DMS153 (cell line): Measurements from ENCODE around the gene JAZF1.

Experiments
- DNase-seq: peaks from one replicate; lab custom pipeline; 2025; lab: John Stamatoyannopoulos, UW

Gene JAZF1

DNA sequence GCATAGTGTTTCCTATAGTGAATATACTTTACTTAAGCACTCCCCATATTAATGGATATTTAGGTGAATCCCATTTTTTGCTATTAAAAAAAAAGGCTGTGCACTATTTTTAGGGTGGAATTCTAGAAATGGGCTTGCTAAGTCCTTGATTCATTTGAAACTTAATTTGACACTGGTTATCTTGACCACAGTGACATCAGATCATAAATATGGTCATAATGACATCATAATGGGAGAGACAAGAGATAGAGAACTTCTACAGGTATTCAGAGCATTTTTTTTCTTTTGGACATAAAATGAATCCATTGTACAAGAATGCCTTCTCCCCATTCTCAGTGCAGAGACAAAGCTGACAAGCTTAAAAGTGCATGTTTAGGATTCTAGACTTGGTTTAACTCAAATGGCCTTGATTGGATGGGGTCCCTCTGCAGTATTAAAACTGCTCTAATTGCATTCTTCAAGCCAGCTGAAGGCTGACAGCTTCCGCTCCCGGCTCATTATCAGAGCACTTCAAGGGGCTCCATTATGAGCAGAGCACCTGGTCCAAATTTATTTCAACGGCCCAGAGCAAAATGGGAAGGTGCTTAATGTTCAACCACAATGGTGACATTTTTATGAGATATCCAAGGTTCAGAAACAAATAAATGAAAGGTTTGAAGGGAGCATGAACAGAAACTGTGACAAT is 104.8 kb downstream of the JAZF1 start:
- peak; percentile 89 for DNase-seq

DNA sequence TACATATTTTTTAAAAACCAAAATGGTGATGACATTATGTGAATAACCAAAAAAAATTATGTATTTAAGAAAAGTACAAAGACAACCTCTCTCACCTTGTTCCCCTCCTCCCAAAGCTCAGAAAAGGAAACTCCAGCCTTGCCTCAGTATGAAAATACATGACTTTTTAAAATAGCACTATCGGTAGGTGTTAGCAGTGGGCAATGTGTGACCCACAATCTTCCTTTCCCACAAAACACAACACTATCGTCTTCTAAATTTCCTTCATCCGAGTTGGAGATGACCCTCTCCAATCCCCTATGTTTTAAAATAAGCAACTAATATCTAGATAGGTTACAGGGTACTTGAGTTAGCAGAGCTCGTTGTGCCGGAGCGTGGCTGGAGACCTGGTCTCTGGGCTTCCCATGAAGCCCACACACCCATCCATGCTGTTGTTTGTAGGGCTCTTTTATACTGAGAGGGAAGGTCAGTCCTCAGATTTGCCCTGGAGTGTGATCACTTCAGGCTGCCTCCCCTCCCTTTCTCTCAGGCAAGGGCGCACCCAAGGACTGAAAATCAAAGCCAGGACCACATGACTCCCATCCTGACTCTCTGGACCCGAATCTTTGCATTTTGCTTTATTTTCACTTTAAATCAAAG is 107.6 kb downstream of the JAZF1 start:
- DNase-seq: no peak

DNA sequence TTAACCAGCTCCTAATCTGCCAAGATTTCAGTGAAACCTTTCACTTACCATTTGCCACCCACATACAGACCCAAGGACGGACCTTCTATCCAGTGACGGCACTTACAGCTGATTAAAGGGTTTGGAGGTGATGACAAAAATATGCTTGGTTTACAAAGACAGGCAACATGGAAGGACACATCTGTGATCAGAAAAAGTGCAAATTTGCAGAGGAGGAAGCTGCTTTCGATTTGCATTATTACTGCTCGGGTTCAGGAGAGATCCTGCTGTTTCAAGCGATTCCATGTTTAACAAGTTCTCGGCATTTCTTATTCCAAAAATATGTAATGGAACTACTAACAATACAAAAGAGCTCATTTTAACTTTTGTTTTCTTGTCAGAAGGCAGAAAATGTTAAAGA is 109.0 kb downstream of the JAZF1 start:
- DNase-seq: no peak

DNA sequence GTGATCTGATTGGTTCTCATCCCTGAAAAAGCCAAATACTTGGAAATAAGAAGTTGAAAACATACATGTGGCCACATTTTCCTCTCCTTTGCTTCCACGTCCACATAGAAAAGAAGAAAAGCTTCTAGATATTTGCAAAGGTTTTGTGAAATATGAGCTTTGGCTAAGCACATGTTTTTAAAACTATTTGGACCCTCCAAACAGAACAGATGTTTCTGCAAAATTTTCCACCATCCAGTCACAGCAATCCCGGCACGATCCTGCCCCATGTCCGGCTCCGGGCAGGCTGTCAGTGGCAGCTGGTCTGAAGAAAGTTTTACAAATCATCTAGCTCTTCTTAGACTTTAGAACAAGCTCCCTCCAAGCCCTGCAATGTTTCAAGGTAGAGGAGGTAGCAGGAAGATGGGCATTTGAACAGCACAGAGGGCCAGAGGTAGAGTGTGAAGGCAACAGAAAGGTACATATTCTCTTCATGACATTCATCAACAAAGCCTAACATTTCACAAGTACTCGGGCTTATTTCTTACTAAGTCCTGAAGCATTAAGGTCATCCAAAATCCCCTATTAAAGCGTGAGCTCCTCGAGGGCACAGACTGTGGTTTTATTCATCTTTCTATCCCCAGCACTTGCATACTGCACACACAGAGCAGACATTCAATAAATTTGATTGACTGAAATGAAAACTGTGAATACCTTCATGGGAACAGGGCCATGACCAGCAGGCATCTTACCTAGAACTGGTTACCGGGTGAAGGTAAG is 110.1 kb downstream of the JAZF1 start:
- no peak for DNase-seq

DNA sequence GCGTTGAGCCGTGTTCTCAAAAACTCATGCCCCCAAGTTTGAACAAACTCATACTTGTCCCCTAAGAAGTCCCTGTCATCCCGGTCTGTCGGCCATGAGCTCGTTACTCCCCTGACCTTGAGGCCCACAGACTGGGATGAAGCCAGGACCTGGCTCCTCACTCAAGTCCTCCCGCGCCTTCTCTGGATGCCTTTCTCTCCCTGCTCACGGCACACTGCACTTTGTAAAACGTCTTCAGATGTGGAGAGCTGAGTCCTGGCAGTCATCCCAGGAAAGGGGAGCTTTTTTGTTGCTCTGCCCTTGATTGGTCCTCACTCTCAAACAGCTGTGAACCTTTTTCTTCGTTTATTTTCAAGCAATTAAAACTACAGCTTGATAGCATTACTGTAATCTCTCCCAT is 110.8 kb downstream of the JAZF1 start:
- no peak for DNase-seq

DNA sequence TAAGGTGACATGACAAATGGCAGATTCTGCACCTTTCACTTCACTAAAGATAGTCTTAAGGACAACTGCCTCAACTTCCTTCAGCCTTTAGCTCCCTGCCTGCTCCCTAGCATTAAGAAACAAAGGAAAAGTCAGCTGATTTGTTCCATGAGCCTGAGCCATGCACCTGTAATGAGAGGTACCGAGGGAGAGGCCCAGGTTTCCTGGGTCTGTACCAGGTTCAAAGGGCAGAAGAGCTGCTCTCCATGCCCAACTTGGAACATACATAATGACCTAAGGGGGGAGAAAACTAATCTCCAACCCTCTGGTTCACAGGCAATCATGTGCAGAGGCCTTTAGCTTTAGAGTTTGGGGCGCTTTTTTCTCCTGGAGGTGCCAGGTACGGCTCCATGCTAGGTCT is 111.2 kb downstream of the JAZF1 start:
- DNase-seq: no peak

DNA sequence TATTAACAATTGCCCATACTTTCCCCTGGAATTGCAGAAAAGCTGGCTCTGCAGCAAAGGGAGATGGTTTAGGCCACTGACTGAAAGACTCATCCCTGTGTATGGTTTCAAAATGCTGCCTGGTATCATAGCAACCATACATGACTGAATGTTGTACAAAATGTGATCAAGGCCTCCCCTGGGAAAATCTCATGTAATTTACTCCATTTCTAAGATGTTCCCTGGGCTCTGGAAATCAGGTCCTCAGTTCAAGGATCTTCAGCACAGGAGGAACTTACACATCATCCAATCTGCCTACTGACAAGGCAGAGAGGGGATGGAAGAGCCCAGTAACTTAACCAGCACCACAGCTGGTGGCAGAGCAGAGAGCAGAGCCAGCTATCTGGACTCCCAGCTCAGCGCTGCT is 111.8 kb downstream of the JAZF1 start:
- DNase-seq: peak; percentile 56

DNA sequence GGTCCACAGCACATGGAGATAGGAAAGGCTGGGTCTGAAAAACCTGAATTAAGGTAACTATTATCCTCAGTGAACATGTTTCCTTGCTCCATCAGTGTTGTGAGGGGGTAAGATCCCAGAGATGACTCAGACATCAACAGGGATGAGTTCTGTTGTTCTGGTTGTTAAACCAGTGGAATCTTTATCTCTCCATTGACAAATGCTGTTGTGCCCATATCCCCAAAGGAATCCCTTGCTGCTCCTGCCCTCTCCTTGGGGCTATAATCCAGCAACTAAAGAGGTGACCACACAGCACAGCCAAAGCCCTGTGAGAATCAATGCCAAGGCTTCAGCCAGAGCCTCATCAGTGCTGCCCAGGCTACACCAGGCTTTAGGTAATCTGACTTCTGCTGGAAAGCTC is 113.4 kb downstream of the JAZF1 start:
- no peak for DNase-seq

DNA sequence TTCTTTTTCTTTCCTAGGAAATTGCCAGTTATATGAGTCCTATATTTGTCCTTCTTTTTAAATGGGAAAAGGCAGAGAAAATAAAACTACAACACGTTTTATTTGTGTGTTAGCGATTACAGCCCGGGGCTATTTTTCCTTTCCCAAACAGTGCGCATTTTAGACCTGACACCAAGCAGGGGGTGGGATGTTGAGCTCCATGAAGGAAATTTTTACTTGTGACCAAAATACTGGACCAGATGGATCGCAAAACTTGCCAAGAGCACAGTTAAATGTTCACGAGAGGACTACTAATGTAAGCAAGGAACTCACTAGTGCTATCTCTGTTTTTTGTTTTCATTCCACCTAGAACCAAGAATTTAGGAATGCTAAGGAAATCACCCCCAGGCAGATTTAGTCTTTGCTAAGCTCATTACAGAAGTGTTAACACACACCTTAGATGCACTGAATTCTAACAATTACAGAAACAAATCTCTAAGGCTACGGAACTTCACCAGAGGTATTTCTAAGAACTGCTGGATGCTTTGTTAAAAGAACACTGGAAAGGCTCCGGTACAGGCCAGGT is 114.8 kb downstream of the JAZF1 start:
- DNase-seq: no peak

DNA sequence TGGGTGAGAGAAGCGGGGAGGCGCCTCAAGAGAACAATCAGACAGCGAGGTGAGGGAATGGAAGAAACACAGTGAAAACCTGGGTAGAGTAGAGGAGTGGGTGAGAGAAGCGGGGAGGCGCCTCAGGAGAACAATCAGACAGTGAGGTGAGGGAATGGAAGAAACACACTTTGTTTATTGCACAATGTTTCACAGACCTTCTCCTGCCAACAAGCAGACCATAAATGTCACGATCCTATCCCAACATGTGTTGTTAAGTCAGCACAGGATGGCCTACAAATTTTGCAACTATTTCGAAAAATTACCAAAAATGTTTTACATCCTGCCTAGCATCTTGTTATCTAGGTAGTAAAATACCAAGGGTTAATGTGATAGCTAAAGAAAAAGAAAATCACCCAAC is 115.3 kb downstream of the JAZF1 start:
- DNase-seq: no peak

DNA sequence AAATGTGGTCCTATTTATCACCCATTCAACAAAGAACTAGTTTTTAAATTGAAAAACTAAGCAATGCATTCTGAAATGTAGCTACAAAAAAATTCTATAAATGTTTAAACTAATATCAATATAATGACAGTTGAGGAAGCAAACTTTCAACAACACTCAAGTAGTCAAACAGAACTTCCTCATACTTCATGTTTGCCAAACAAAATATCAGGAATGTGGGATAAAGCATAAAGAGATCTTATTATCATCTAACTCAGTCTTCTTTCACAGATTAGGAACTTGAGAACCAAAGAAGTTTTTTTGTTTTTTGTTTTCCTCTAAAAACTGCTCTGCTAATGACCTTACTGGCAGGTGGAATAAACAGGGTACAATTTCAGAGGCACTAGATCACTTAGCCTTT is 116.2 kb downstream of the JAZF1 start:
- no peak for DNase-seq

DNA sequence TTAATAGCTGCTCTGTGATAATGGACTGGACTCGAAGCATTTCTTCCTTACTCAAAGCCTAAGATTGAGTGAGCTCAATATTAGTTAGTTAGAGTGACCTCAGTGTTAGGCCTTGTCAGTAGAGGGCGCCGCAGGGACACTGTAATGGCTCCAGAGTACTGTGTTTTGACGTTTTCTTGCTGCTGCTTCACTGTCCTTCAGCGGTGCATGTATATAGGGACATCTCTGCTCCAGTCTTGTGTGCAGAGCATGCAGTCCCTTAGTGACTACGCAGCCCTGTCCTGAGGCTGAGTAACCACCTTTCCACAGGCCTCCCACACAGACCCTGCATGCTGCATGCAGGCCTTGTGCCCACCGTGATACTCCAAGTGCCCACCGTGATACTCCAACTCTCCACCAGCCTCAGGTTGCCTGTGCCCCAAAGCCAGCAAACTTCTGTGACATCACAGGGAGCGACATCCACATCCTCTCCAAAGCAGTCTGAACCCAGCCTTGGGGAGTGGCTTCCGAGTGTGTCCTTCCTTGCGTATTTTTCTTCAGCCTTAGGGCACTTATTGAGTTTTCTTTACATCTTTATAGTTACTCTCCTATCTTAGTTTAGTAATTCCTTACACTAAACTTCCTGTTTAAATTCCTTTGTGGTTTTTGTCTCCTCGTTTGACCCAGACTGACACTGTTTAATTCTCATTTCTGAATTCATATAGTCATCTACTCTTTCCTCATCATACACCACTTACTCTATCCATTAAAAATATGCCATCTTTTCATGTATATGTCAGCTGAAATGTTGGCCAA is 118.2 kb downstream of the JAZF1 start:
- DNase-seq: peak; percentile 81

DNA sequence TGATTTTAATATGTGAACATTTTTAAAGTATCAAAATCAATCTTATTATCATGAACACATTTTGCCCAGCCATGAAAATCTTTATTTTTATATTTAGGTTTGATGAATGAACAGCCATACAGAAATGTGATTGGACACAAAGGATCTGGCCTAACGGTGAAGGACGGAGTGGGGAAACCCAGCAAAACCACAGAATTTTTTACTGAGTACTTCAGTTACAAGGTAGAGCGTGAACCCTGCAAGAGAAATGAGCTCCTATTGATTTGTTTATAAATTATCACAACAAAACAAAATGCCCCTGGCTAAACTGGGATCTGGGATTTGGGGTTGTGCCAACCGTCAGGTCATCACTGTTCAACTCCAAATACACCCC is 118.8 kb downstream of the JAZF1 start:
- no peak for DNase-seq

DNA sequence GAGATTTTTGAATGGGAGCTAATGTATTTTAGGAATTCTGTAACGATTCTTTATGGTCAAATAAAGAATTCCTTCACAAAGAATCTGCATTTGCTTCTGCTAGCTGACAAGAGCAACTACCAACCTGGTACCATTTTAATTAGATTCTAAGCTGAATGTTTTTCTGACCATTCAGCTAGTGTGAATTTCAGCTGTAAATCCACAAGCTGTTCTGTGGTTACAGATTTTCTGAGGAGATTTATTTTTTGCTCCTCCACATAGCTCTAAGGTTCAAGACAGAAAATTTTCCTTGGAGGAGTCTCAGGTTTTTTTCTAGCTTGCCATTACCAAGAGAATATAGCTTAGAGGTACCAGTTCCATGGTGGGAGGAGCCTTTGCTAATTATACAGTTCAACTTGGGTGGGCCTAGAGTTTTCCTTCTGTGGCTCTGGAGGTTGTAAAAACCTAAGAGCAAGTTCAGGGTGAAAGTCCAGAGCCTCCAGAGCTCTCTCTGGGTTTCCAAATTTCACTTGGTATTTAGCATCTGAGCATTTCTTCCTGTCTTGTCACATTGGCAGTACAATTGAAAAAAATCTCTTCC is 120.1 kb downstream of the JAZF1 start:
- no peak for DNase-seq

DNA sequence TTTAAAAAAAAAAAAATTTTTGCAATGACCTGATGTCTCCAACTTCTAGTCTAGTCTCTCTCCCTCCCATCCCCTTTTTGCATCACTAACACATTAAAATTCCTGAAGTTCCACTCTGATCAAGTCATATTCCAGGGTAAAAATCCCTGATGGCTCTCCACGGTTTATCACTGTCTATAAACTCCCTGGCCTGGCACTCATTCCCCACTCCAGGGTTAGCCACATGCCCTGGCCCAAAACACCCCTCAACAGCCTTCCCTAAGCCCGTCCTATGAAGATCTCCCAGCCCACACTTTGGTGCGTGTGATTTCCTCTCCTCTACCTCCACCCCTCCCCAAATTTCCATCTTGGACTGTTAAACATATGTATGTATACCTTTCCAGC is 125.4 kb downstream of the JAZF1 start:
- DNase-seq: no peak

DNA sequence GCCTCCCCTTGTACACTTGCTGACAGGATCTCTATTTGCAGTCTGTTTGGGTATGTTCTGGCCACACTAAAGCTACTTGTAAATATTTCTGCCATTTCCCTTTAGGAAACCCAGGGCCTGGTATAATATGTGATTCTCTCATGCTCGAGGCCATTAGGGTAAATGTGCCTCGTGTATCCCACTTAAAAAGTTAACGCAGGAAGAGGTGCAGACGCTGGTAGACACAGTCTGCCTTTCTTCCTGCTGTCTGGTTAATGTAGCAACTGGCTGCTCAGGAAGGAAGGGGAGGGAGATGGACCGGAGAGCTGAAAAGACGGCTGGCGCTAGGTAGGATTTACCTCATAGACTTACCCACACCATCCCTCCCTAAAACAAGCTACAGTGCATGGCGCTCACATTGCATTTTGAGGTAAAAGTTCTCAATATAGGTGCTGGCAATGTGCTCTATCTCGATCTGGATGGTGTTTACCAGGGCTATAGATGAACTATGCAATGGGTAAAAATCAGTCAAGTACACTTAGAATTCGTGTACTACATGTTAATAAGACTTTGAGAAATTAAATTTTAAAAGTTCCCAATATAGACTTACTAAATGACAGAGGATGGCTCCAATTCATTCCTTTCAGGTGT is 125.9 kb downstream of the JAZF1 start:
- no peak for DNase-seq

DNA sequence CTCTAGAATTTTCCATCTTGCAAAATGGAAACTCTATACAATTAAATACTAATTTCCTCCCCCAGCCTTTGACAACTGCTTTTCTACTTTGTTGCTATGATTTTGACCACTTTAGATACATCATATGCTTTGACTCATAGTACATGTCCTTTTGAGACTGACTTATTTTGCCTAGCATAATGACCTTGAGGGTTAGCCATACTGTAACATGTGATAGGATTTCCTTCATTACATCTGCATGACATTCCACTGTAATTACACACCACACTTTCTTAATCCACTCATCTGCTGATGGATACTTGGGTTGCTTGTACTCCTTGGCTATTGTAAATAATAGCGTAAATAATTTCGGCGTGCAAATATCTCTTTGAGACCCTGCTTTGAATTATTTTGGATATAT is 127.7 kb downstream of the JAZF1 start:
- DNase-seq: no peak

DNA sequence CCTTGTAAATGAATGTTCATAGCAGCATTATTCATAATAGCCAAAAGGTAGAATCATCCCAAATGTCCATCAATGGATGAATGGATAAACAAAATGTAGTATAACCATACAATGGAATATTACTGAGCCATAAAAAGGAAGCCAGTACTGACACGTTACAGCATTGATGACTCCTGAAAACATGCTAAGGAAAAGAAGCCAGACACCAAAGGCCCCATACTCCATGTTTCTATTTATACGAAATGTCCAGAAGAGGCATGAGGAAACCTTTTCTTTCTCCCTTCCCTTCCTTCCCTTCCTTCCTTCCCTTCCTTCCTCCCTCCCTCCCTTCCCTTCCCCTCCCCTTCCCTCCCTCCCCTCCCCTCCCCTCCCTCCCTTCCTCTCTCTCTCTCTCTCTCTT is 131.9 kb downstream of the JAZF1 start:
- no peak for DNase-seq

DNA sequence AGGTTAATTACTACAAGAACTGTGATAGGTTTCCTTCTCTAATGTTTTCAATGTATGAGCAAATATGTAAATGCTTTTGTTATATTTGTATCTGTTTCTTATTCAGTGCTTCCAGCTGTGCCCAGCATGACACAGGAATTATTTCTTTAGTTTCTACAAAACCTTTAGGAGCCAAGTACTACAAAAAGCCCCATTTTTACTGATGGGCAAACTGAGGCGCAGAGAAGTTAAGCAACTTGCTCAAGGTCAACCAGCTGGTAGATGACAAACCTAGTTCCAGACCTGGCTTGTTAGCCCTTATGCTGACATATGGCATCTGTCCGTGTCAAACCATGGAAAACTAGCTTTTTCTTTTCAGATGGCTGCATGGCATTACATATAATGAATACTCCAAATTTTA is 134.6 kb downstream of the JAZF1 start:
- no peak for DNase-seq

DNA sequence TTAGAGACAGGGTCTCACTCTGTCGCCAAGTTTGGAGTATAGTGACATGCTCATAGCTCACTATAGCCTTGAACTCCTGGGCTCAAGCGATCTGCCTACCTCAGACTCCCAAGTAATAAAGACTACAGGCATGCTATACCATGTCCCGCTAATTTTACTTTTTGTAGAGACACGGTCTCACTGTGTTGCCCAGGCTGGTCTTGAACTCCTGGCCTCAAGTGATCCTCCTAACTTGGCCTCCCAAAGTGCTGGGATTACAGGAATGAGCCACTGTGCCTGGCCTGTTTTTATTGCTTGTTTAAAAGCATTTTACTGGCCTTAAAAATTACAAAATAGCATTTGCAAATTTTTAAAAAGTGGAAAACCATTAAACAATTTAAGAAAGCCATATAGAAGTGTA is 135.0 kb downstream of the JAZF1 start:
- no peak for DNase-seq

DNA sequence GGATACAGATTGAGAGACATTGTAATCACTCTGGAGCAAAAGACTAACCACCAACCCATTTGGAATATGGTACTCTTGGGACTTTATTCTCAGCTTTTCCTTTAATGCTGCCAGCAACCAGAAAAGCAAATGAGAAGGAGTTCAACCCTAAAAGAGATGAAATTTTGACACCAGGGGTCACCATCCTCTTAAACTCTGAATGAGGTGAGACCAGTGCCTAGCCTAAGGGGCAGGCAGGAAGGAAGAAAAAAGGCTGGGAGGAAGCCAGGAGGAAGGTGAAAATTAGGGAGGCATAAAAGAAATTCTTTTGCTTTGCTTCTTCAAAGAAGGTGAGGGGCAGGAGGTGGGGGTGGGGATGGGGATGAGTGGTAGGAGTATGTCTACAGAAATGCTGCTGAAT is 135.8 kb downstream of the JAZF1 start:
- no peak for DNase-seq

DNA sequence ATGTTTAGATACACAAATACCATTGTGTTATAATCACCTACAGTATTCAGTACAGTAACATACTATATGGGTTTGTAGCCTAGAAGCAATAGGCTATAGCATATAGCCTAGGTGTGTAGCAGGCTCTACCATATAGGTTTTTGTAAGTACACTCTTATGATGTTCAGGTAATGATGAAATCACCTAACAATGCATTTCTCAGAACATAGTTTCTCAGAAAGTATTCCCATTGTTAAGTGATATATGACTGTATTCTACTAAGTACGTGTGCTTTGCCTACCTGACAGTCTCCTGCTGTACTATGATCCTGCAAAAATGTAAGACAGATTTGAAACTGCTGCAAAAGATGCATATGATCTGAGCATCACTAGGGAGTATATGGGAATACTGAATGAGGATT is 137.9 kb downstream of the JAZF1 start:
- DNase-seq: no peak
